HL-60 (cell line): Measurements from ENCODE around the gene AGPAT1.

Experiments
- DNase-seq, 2 experiments: peaks; one replicate each; pipeline ENCODE4 v3.0.0-alpha.2; 2010 to 2020; ENCODE audit warnings: low read depth in 1 of 2, low spot score in 1 of 2
- H3K27ac ChIP-seq: fragments of 250-450 bp; sonication (Bioruptor Pico); replicated peaks from 2 replicates; pipeline ENCODE4 v1.5.1; 2020; ENCODE audit warnings: mild to moderate bottlenecking, moderate library complexity
- H3K27me3 ChIP-seq: fragments of 250-450 bp; sonication (Bioruptor Pico); 2 replicates; pipeline ENCODE4 v1.5.1; 2021; ENCODE audit warnings: mild to moderate bottlenecking, moderate library complexity; ENCODE audit not compliant: insufficient read depth, poor library complexity, severe bottlenecking
- H3K4me3 ChIP-seq: replicated peaks from 2 replicates; pipeline ENCODE4 v1.5.1; 2011; ENCODE audit warnings: mild to moderate bottlenecking, control low read depth, low read length; ENCODE audit not compliant: insufficient read depth
- CTCF ChIP-seq: IDR thresholded peaks from one replicate; pipeline ENCODE4 v1.5.1; 2011; ENCODE audit warnings: low read length, control low read depth, inconsistent platforms; ENCODE audit not compliant: insufficient read depth
- GABPA ChIP-seq: IDR thresholded peaks from 2 replicates; pipeline ENCODE4 v1.6.1; 2012; ENCODE audit warnings: low read depth
- POLR2AphosphoS5 ChIP-seq: IDR thresholded peaks from 2 replicates; pipeline ENCODE4 v1.6.1; 2012; ENCODE audit warnings: low read depth
- REST ChIP-seq: IDR thresholded peaks from 2 replicates; pipeline ENCODE4 v1.6.1; 2012; ENCODE audit warnings: low read depth; ENCODE audit not compliant: insufficient replicate concordance
- SPI1 ChIP-seq: IDR thresholded peaks from 2 replicates; pipeline ENCODE4 v1.6.1; 2012; ENCODE audit warnings: low read depth, mild to moderate bottlenecking, borderline replicate concordance

The AGPAT1 gene

GRCh38 chr6:32168807-32169591 lies 6.9 kb downstream of the AGPAT1 start:
- Histone ChIP-seq H3K27ac (no peak overlapping the region), H3K4me3 (no peak overlapping the region), H3K27me3 (no peaks in the 10 kb centered on the region)
- no peak for DNase-seq
- TF ChIP-seq POLR2AphosphoS5 (no peak), SPI1 (no peak), CTCF (no peak), GABPA (no peak), REST (no peak)

GRCh38 chr6:32168350-32168749 lies 7.5 kb downstream of the AGPAT1 start:
- Histone ChIP-seq H3K27ac (no peak overlapping the region), H3K27me3 (no peaks in the 10 kb centered on the region), H3K4me3 (no peak overlapping the region)
- no peak for DNase-seq
- TF ChIP-seq GABPA (no peak), SPI1 (no peak), REST (no peak), POLR2AphosphoS5 (no peak), CTCF (no peak)

GRCh38 chr6:32167761-32168262 lies 8.1 kb downstream of the AGPAT1 start:
- Histone ChIP-seq H3K27me3 (no peaks in the 10 kb centered on the region), H3K27ac (no peak overlapping the region), H3K4me3 (no peak overlapping the region)
- DNase-seq, result no peak
- TF ChIP-seq REST, result no peak
- TF ChIP-seq SPI1, result no peak
- no peak for TF ChIP-seq CTCF
- TF ChIP-seq POLR2AphosphoS5, result no peak
- TF ChIP-seq GABPA, result no peak
